Mammary epithelial cell (primary cell): ENCODE data around the gene GPR61.

ENCODE experiments used
- EZH2 ChIP-seq: IDR thresholded peaks from 2 replicates; pipeline ENCODE4 v1.6.1; 2012; ENCODE audit warnings: low read length, inconsistent platforms, borderline replicate concordance
- TF ChIP-seq, protein P1 (sequence below), 2 donors: IDR thresholded peaks in 1 of 2; conservative IDR thresholded peaks in 1 of 2; 2 replicates each; pipeline ENCODE4 v1.5.1; 2011 to 2012; ENCODE audit warnings: inconsistent platforms in 2 of 2, low read length in 2 of 2, mild to moderate bottlenecking in 2 of 2, control low read depth in 1 of 2, low read depth in 1 of 2; ENCODE audit not compliant: insufficient read depth in 1 of 2; ENCODE audit errors: extremely low read depth in 1 of 2

DNA sequence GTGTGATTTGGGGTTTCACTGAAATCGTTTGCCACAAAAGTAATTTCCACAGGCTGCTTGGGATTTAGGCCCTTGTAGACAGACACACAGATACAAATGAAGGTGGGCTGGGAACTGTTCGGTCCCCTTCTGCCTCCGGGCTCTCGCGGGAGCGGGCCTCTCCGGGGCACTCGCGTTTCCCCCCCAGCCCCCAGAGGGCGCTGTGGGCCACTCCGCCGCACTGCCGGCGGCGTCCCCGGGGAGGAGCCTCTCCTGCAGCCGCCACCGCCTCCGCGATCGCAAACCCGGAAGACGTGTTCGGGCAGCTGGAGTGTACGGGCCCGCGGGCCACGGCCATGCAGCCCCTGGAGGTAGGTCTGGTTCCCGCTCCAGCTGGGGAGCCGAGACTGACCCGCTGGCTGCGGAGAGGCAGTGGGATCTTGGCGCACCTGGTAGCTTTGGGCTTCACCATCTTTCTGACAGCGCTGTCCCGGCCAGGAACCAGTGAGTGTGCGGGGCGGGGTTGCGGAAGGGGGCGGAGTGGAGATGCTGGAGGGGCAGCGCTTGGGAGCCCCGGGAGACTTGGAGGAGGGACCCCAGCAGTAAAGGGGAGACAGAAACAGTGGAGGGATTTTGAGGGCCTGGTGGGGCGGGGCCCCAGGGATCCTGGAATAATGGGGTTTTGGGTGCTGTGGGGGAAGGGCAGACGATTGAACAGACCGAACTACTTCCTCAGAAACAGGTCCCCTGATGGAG lies 45.7 kb upstream of the GPR61 start, which contains the start of gene CYB561D1:
- TF ChIP-seq, protein P1, sequence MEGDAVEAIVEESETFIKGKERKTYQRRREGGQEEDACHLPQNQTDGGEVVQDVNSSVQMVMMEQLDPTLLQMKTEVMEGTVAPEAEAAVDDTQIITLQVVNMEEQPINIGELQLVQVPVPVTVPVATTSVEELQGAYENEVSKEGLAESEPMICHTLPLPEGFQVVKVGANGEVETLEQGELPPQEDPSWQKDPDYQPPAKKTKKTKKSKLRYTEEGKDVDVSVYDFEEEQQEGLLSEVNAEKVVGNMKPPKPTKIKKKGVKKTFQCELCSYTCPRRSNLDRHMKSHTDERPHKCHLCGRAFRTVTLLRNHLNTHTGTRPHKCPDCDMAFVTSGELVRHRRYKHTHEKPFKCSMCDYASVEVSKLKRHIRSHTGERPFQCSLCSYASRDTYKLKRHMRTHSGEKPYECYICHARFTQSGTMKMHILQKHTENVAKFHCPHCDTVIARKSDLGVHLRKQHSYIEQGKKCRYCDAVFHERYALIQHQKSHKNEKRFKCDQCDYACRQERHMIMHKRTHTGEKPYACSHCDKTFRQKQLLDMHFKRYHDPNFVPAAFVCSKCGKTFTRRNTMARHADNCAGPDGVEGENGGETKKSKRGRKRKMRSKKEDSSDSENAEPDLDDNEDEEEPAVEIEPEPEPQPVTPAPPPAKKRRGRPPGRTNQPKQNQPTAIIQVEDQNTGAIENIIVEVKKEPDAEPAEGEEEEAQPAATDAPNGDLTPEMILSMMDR (conservative IDR thresholded peaks at IDR 0.05 in 1 of 2, IDR thresholded peaks at IDR 0.05 in 1 of 2; ENCODE audit: extremely low read depth in 1 of 2, insufficient read depth in 1 of 2, low read depth in 1 of 2, low read length in 2 of 2) = peak; percentile 58 to 95
- TF ChIP-seq EZH2 = no peak
